Duodenal mucosa (tissue), 2 donors: Measurements from ENCODE around the gene CFAP92.
A peak's percentile ranks its signal among the peaks of the same experiment; 100 is the strongest.

Experiments used
- H3K27ac ChIP-seq: one replicate; pipeline ENCODE4 v1.7.0; 2013; ENCODE audit warnings: low read depth, low read length
- H3K27me3 ChIP-seq, 2 donors: one replicate each; pipeline ENCODE4 v1.7.0; 2013; ENCODE audit warnings: low read length in 2 of 2, control low read depth in 1 of 2; ENCODE audit not compliant: insufficient read depth in 2 of 2, control insufficient read depth in 1 of 2
- H3K36me3 ChIP-seq, 2 donors: one replicate each; pipeline ENCODE4 v1.7.0; 2013; ENCODE audit warnings: low read length in 2 of 2, control low read depth in 1 of 2; ENCODE audit not compliant: insufficient read depth in 2 of 2, control insufficient read depth in 1 of 2
- H3K4me1 ChIP-seq, 2 donors: one replicate each; pipeline ENCODE4 v1.7.0; 2013; ENCODE audit warnings: low read length in 2 of 2, control low read depth in 1 of 2; ENCODE audit not compliant: insufficient read depth in 2 of 2, control insufficient read depth in 1 of 2
- H3K4me3 ChIP-seq, 2 donors: one replicate each; pipeline ENCODE4 v1.7.0; 2013; ENCODE audit warnings: low read length in 2 of 2, low read depth in 1 of 2
- H3K9ac ChIP-seq, 2 donors: one replicate each; pipeline ENCODE4 v1.7.0; 2013; ENCODE audit warnings: low read length in 2 of 2, low read depth in 1 of 2
- H3K9me3 ChIP-seq, 2 donors: one replicate each; pipeline ENCODE4 v1.7.0; 2013; ENCODE audit warnings: low read length in 2 of 2, control low read depth in 1 of 2; ENCODE audit not compliant: control insufficient read depth in 1 of 2

Gene CFAP92

DNA sequence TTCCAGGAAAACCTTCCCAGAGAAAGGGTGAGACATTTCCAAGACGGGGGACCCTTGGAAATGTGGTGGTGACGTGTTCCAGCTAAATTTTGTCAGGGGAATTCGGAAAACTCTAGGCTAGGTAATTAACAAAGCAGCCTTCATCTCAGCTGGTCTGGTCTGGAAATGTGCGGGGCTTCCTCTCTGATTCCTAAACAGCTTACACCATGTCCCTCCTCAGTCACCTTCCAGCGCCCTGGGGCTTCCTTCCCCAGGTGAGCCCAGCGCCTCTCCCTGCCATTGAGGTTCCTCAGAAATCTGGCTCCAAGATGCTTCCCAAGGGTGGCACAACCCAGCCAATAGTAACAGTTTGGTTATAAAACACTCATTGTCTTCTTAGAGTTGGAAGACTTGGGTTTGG, 113.9 kb downstream of the CFAP92 start:
- Histone ChIP-seq H3K9ac (peak overlapping the region; percentile 81 to 94), H3K9me3 (no peaks in the 10 kb centered on the region), H3K36me3 (peaks cover 0 to 18% of the 10 kb centered on the region in 2 donors), H3K27ac (peak overlapping the region; percentile 90), H3K4me3 (peak overlapping the region; percentile 92 to 98), H3K27me3 (no peaks in the 10 kb centered on the region), H3K4me1 (peaks cover 26 to 37% of the 10 kb centered on the region in 2 donors)

- Histone ChIP-seq H3K9ac (peak within 1 kb of the TSS; percentile 94 to 97), H3K4me3 (peak within 1 kb of the TSS; percentile 92 to 98), H3K36me3 (peaks cover 0 to 16% of the 10 kb centered on the region in 2 donors), H3K27me3 (no peaks in the 10 kb centered on the region), H3K9me3 (no peaks in the 10 kb centered on the region), H3K4me1 (peaks cover 26 to 37% of the 10 kb centered on the region in 2 donors), H3K27ac (peak within 1 kb of the TSS; percentile 90)
Observed at GRCh38 chr3:128879125-128879969, 114.5 kb downstream of the CFAP92 start, which contains the start of gene ACAD9. TSS of gene ACAD9 (plus strand) at chr3:128879620. CDS start at chr3:128879692, 72 bp downstream.

DNA sequence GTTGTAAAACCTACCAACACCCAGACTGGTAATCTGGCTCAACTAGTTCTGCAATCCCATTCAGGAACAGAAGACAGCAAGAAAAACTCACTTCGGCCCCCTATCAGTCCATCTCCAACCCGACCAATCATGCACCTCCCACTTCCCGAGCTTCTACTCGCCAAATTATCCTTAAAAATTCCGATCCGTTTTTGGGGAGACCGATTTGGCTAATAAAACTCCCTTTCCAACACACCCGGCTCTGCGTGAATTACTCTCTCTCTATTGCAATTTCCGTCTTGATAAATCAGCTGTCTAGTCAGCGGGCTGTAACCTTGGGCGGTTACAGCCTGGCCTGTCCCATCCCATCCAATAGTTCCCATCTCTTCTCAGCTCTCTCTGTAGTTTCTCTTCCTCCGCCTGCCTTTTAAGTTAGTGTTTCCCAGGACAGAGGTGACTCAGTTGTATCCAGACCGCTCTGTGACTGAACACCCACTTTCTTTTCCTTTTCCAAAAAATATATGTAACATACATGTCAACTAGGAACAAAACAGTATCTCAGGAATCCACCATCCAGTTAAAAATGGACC, 115.2 kb downstream of the CFAP92 start:
- Histone ChIP-seq H3K4me1 (peaks cover 26 to 37% of the 10 kb centered on the region in 2 donors), H3K36me3 (peaks cover 0 to 11% of the 10 kb centered on the region in 2 donors), H3K9me3 (no peaks in the 10 kb centered on the region), H3K9ac (peak overlapping the region; percentile 94 to 97), H3K27me3 (no peaks in the 10 kb centered on the region), H3K27ac (peak overlapping the region; percentile 80), H3K4me3 (peak overlapping the region; percentile 92 to 98)

DNA sequence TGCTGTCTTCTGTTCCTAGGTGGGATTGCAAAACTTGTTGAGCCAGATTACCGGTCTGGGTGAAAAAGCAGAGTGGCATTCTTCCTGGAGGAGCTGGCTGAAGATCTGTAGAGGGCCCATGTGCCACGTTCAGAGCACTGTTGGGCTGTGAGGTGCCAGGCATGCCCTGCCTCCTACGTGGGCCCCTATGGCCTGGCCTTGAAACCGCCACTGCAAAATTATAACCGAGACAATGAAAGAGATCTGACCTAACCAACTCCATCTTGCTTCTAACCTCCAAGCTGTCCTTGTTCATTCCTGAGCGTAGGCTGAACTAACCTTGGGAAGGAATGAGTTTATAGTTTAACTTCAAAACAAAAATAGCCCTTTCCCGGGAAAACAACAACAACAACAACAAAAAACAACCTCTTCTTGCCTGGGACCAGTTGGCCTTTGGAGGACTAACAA, 115.8 kb downstream of the CFAP92 start:
- peaks cover 26 to 37% of the 10 kb centered on the region in 2 donors for H3K4me1 ChIP-seq
- H3K27ac ChIP-seq = no peak overlapping the region
- H3K27me3 ChIP-seq = no peaks in the 10 kb centered on the region
- H3K9ac ChIP-seq = peak overlapping the region; percentile 94 to 97
- peaks cover 0 to 11% of the 10 kb centered on the region in 2 donors for H3K36me3 ChIP-seq
- H3K4me3 ChIP-seq = peak overlapping the region; percentile 92 to 98
- H3K9me3 ChIP-seq = no peaks in the 10 kb centered on the region

- no peaks in the 10 kb centered on the region for H3K27me3 ChIP-seq
- H3K36me3 ChIP-seq = no peaks in the 10 kb centered on the region
- H3K9me3 ChIP-seq = no peaks in the 10 kb centered on the region
- H3K9ac ChIP-seq = no peak overlapping the region
- H3K27ac ChIP-seq = no peak overlapping the region
- H3K4me1 ChIP-seq = peaks cover 8 to 19% of the 10 kb centered on the region in 2 donors
- no peak overlapping the region for H3K4me3 ChIP-seq
Observed at GRCh38 chr3:128875556-128876120, 118.2 kb downstream of the CFAP92 start.

DNA sequence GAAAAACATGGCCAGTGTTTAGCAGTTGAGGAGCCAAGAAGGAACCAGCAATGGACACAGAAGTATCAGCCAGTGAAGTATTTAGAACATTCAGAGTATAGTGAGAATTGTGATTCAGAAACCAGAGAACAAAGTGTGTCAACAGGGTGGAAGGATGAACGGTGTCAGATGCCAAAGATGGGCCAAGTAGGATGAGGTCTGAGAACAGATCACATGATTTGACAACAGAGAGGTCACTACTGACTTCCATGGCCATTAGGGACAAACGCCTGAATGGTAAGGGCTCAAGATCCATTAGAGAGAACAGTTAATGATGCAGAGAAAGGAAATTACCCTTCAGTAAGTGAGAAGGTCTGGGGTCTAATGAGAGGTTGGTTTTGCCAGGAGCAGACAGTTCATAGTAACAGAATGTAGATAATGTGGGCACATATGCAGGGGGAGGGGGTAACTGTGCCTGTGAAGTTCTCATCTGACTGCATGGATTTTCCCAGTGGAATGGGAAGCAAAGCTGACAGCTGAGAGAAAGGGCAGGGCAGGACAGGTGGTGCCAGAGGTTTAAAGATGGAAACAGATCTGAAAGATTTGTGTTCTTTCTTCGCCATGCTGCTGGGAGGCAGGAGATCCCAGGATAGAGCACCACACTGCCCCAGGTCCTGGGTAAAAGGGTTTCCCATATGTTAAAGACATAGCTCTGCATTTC, 119.2 kb downstream of the CFAP92 start:
- Histone ChIP-seq H3K9me3 (no peaks in the 10 kb centered on the region), H3K9ac (no peak overlapping the region), H3K4me1 (peaks cover 6 to 9% of the 10 kb centered on the region in 2 donors), H3K27ac (no peak overlapping the region), H3K36me3 (no peaks in the 10 kb centered on the region), H3K4me3 (no peak overlapping the region), H3K27me3 (no peaks in the 10 kb centered on the region)

DNA sequence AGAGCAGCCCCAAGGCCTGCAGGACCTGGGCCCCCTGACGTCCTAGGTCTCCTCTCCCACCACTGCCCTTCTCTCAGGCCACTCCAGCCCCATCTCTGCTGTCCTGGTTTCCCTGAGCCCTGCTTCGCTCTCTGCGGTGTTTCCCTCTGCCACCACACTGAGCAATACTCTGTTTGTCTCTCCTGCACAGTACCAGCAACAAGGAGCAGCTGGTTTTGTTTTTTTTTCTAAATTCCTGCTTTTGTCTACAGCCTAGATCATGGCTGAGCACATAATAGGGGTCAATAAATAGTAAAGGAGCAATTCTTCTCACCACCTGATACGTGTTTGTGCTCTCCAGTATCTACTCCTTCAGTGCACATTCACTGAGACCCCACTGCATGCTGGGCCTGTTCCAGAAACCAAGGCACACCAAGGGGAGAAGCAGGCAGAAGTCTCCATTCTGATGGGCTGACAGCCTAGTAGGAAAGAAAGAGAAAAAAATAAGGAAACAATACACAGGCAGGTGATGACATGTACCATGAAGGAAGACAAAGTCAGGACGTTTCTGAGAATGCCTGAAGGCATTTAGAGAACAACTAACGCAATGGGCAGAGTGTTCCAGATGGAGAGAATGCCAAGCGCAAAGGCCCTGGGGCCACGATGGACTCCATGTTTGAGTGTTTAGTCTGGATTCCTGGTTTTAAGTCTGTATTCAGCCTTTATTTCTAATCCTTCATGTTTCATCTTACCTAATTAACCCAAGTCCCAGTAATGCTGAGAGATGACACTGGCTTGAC, 120.4 kb downstream of the CFAP92 start:
- Histone ChIP-seq H3K4me1 (peaks cover 5 to 7% of the 10 kb centered on the region in 2 donors), H3K27me3 (no peaks in the 10 kb centered on the region), H3K9ac (no peak overlapping the region), H3K36me3 (no peaks in the 10 kb centered on the region), H3K27ac (no peak overlapping the region), H3K9me3 (no peaks in the 10 kb centered on the region), H3K4me3 (no peak overlapping the region)

- no peaks in the 10 kb centered on the region for H3K27me3 ChIP-seq
- no peaks in the 10 kb centered on the region for H3K36me3 ChIP-seq
- no peak overlapping the region for H3K4me3 ChIP-seq
- H3K9ac ChIP-seq = no peak overlapping the region
- no peaks in the 10 kb centered on the region for H3K9me3 ChIP-seq
- H3K27ac ChIP-seq = no peak overlapping the region
- peaks cover 0 to under 1% of the 10 kb centered on the region in 2 donors for H3K4me1 ChIP-seq
Observed at GRCh38 chr3:128872744-128873143, 121.1 kb downstream of the CFAP92 start.

DNA sequence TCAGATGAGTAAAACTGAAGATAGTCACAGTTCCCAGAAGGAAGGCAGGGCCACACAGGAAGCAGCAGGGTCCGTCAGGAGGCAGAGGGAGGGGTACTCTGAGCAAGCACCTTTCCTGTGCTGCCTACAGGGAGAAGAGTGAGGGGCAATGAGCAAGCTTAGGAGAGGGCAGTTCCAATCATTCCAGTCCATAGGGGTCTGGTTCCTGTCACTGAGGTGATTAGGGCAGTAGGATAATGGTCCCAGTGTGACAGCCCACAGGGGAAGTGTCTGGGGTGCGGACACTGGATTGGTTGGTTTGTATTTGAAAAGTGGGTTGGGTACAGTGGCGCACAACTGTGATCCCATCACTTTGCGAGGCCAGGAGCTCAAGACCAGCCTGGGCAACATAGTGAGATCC, 121.6 kb downstream of the CFAP92 start:
- Histone ChIP-seq H3K36me3 (no peaks in the 10 kb centered on the region), H3K9me3 (no peaks in the 10 kb centered on the region), H3K27ac (no peak overlapping the region), H3K4me3 (no peak overlapping the region), H3K4me1 (no peaks in the 10 kb centered on the region), H3K9ac (no peak overlapping the region), H3K27me3 (no peaks in the 10 kb centered on the region)
